HCT116 (cell line): ENCODE measurements around the gene VPS25. TPM values are rescaled to one million over a fixed set of nuclear protein-coding genes. Genes with fewer than 3 reads are reported as not detected.

Experiments
- ATAC-seq: fragments of 200-7000 bp; cut with Tn5 transposase; 2 replicates; pipeline ENCODE4 v1.9.1; 2020; ENCODE audit warnings: mild to moderate bottlenecking, moderate library complexity
- BruUV-seq: library from RNA; stranded (reverse); fragments of 400-500 nt; replicated peaks from 2 replicates; lab custom pipeline; 2021; lab: Mats Ljungman, UMichigan
- CTCF ChIA-PET: fragments of 300-600 bp; sonication (Branson Sonifier 250); formaldehyde crosslinking; loops from one replicate; lab custom pipeline; 2021; ENCODE audit warnings: antibody characterized with exemption; lab: Charles Lee
- POLR2A ChIA-PET: fragments of 300-600, 350-600 bp; sonication (Branson Sonifier 250); formaldehyde crosslinking; loops from one replicate; lab custom pipeline; 2021; ENCODE audit warnings: antibody characterized with exemption; lab: Charles Lee
- RAD21 ChIA-PET, 2 experiments: fragments of 300-600 bp; sonication (Branson Sonifier 250); formaldehyde crosslinking; loops; one replicate each; lab custom pipeline; 2023; ENCODE audit warnings: low total read pairs in 2 of 2; ENCODE audit not compliant: uncharacterized antibody in 2 of 2, unreplicated experiment in 2 of 2, low non-redundant PET in 1 of 2; lab: Charles Lee
- DNase-seq: peaks from one replicate; pipeline ENCODE4 v3.0.0-alpha.2; 2010; ENCODE audit warnings: low read depth, low spot score
- H2AFZ ChIP-seq: fragments of 200-600 bp; shearing (Covaris generic), sonication (generic); 2 replicates; pipeline ENCODE4 v1.6.1; 2017; ENCODE audit warnings: low read depth, mixed run types, mixed read lengths, antibody characterized with exemption, low read length; ENCODE audit not compliant: poor library complexity, severe bottlenecking
- H3K27ac ChIP-seq: 2 replicates; pipeline ENCODE4 v1.5.1; 2012; ENCODE audit warnings: low read depth, low read length
- H3K27me3 ChIP-seq: fragments of 200-600 bp; sonication (generic); 2 replicates; pipeline ENCODE4 v1.6.1; 2016; ENCODE audit warnings: mixed run types, low read length, mixed read lengths; ENCODE audit not compliant: insufficient read depth
- H3K36me3 ChIP-seq, 2 experiments: fragments of 200-500 bp in 1 of 2; fragments of 200-600 bp in 1 of 2; sonication (Bioruptor generic) in 1 of 2; sonication (generic) in 1 of 2; 2 replicates each; pipeline versions ENCODE4 v1.5.1 to v1.6.1; 2014 to 2016; ENCODE audit warnings: low read length in 2 of 2, inconsistent platforms in 1 of 2, mixed read lengths in 1 of 2, mixed run types in 1 of 2; ENCODE audit not compliant: insufficient read depth in 2 of 2, control insufficient read depth in 1 of 2
- H3K4me1 ChIP-seq, 2 experiments: fragments of 200-600 bp in 1 of 2; sonication (generic) in 1 of 2; 2 replicates each; pipeline versions ENCODE4 v1.5.1 to v1.6.1; 2012 to 2017; ENCODE audit warnings: low read length in 2 of 2, inconsistent platforms in 1 of 2, mild to moderate bottlenecking in 1 of 2, mixed read lengths in 1 of 2, mixed run types in 1 of 2, moderate library complexity in 1 of 2; ENCODE audit not compliant: insufficient read depth in 2 of 2, control insufficient read depth in 1 of 2
- H3K4me2 ChIP-seq: fragments of 200-600 bp; sonication (generic); 2 replicates; pipeline ENCODE4 v1.6.1; 2017; ENCODE audit warnings: mixed run types, low read length, mixed read lengths
- H3K4me3 ChIP-seq, 2 experiments: fragments of 200-600 bp in 1 of 2; sonication (generic) in 1 of 2; replicated peaks in 1 of 2; 2 replicates each; pipeline ENCODE4 v1.5.1; 2011 to 2016; ENCODE audit warnings: low read length in 2 of 2, control low read depth in 1 of 2, low read depth in 1 of 2, mild to moderate bottlenecking in 1 of 2, mixed read lengths in 1 of 2, mixed run types in 1 of 2
- H3K79me2 ChIP-seq: fragments of 200-600 bp; sonication (generic); 2 replicates; pipeline ENCODE4 v1.6.1; 2017; ENCODE audit warnings: mild to moderate bottlenecking, mixed run types, low read length, moderate library complexity, mixed read lengths; ENCODE audit not compliant: insufficient read depth
- H3K9ac ChIP-seq: fragments of 200-600 bp; sonication (generic); 2 replicates; pipeline ENCODE4 v1.6.1; 2016; ENCODE audit warnings: low read length, mixed read lengths
- H3K9me2 ChIP-seq: fragments of 200-600 bp; sonication (generic), shearing (Covaris generic); 2 replicates; pipeline ENCODE4 v1.6.1; 2017; ENCODE audit warnings: mixed run types, mild to moderate bottlenecking, moderate library complexity; ENCODE audit not compliant: insufficient read depth
- H3K9me3 ChIP-seq, 2 experiments: fragments of 200-500 bp in 1 of 2; fragments of 200-600 bp in 1 of 2; sonication (Bioruptor generic) in 1 of 2; sonication (generic) in 1 of 2; 2 replicates each; pipeline ENCODE4 v1.6.1; 2014 to 2017; ENCODE audit warnings: low read length in 2 of 2, mixed read lengths in 2 of 2, inconsistent platforms in 1 of 2, low read depth in 1 of 2, mild to moderate bottlenecking in 1 of 2, mixed run types in 1 of 2, moderate library complexity in 1 of 2; ENCODE audit not compliant: control insufficient read depth in 1 of 2, insufficient read depth in 1 of 2
- H4K20me1 ChIP-seq: fragments of 200-600 bp; sonication (generic), shearing (Covaris generic); 2 replicates; pipeline ENCODE4 v1.6.1; 2017; ENCODE audit warnings: mixed run types, mild to moderate bottlenecking, moderate library complexity; ENCODE audit not compliant: insufficient read depth
- CBX3 ChIP-seq: IDR thresholded peaks from 2 replicates; pipeline ENCODE4 v1.6.1; 2012; ENCODE audit warnings: low read depth
- CTCF ChIP-seq, 3 experiments: fragments of 200-600 bp in 1 of 3; sonication (generic) in 1 of 3; IDR thresholded peaks in 2 of 3; conservative IDR thresholded peaks in 1 of 3; 2 replicates each; pipeline ENCODE4 v1.5.1; 2012 to 2017; ENCODE audit warnings: low read depth in 2 of 3, low read length in 2 of 3, antibody characterized with exemption in 1 of 3, borderline replicate concordance in 1 of 3, control low read depth in 1 of 3, mild to moderate bottlenecking in 1 of 3, mixed read lengths in 1 of 3, mixed run types in 1 of 3, moderate library complexity in 1 of 3; ENCODE audit not compliant: insufficient read depth in 1 of 3
- ELF1 ChIP-seq: IDR thresholded peaks from 2 replicates; pipeline ENCODE4 v1.6.1; 2012; ENCODE audit warnings: low read depth, borderline replicate concordance
- FOSL1 ChIP-seq: IDR thresholded peaks from 2 replicates; pipeline ENCODE4 v1.6.1; 2012; ENCODE audit warnings: low read depth
- MAX ChIP-seq: IDR thresholded peaks from 2 replicates; pipeline ENCODE4 v1.6.1; 2012
- POLR2AphosphoS5 ChIP-seq: IDR thresholded peaks from 2 replicates; pipeline ENCODE4 v1.6.1; 2011; ENCODE audit warnings: mild to moderate bottlenecking, low read depth, low read length, moderate library complexity
- REST ChIP-seq: IDR thresholded peaks from 2 replicates; pipeline ENCODE4 v1.6.1; 2012; ENCODE audit warnings: low read depth
- SIN3A ChIP-seq: IDR thresholded peaks from 2 replicates; pipeline ENCODE4 v1.6.1; 2012; ENCODE audit warnings: low read depth
- TCF7L2 ChIP-seq: IDR thresholded peaks from 2 replicates; pipeline ENCODE4 v1.7.0; 2011; ENCODE audit warnings: borderline replicate concordance, inconsistent platforms; ENCODE audit not compliant: insufficient read depth, insufficient read length; ENCODE audit errors: extremely low read depth
- YY1 ChIP-seq: IDR thresholded peaks from 2 replicates; pipeline ENCODE4 v1.6.1; 2011; ENCODE audit warnings: low read length, low read depth, moderate library complexity, mild to moderate bottlenecking; ENCODE audit not compliant: insufficient replicate concordance; ENCODE audit errors: extremely low read depth
- ZBTB33 ChIP-seq: IDR thresholded peaks from 2 replicates; pipeline ENCODE4 v1.6.1; 2011; ENCODE audit warnings: mild to moderate bottlenecking, low read length, moderate library complexity; ENCODE audit not compliant: insufficient replicate concordance; ENCODE audit errors: extremely low read depth
- ZFX ChIP-seq: fragments of 450-650 bp; IDR thresholded peaks from 2 replicates; pipeline ENCODE4 v1.6.1; 2017
- ZNF274 ChIP-seq: fragments of 200-500 bp; sonication (Bioruptor generic); IDR thresholded peaks from 2 replicates; pipeline ENCODE4 v1.6.1; 2014; ENCODE audit warnings: mild to moderate bottlenecking, low read depth, low read length, inconsistent platforms
- intact Hi-C: fragments of 100-400 bp; cut with micrococcal nuclease; formaldehyde crosslinking; loops from 2 replicates; pipeline ENCODE4 v1.10.0; 2022
- total RNA-seq: library from RNA; stranded (reverse); gene quantifications from one replicate; pipeline ENCODE4 v1.2.1, GENCODE V29; 2021; ENCODE audit not compliant: unreplicated experiment
- TF ChIP-seq, protein P1 (sequence below): IDR thresholded peaks from 2 replicates; pipeline ENCODE4 v1.6.1; 2012

VPS25 gene
- total RNA-seq, 1 experiment from 2014 or later, result 57.0 TPM

DNA sequence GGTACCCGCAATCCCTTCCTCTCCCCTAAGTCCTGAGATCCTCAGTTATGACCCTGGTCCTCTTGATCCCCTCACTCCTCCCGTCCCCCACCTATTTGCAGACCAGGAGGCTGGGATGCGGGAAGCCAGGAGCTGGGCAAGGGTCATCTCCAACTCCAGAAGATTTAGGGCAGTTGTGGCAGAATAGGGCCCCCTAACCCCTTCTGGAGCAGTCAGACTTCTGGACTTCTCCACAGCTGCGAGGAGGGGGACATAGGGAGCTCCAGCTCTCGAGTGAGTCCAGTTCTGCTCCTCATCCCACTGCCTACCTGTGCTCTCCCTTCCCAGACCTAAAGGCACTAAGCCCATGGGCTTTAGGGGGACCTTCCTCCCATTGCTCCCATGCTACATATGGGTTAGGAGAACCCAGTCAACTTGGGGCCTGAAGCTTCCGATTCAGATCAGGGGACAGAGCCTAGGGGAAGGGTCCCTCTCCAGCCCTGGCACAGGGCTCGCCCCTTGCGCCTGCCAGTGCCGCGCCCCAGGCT lies 8.5 kb downstream of the VPS25 start:
- no peaks in the 10 kb centered on the region for H3K9me2 ChIP-seq
- H2AFZ ChIP-seq, result no peak overlapping the region
- no peak for ATAC-seq
- no peak overlapping the region for H3K4me3 ChIP-seq
- ChIA-PET POLR2A (no interaction called here), RAD21 (no interaction called here), CTCF (no interaction called here)
- intact Hi-C loops, result no loop called here
- H3K4me1 ChIP-seq, result peaks cover 3 to 20% of the 10 kb centered on the region in 2 experiments; a peak in 3 of 4 replicates
- TF ChIP-seq ZBTB33 (no peak), CTCF (IDR thresholded peaks at IDR 0.05 in 2 of 3, conservative IDR thresholded peaks at IDR 0.05 in 1 of 3; ENCODE audit: borderline replicate concordance in 1 of 3, insufficient read depth in 1 of 3, low read depth in 2 of 3, low read length in 2 of 3) (no peak), MAX (no peak), POLR2AphosphoS5 (no peak), ELF1 (no peak), REST (no peak), FOSL1 (no peak), ZNF274 (no peak), SIN3A (no peak), ZFX (no peak), TCF7L2 (no peak), CBX3 (no peak), YY1 (no peak)
- TF ChIP-seq, protein P1, sequence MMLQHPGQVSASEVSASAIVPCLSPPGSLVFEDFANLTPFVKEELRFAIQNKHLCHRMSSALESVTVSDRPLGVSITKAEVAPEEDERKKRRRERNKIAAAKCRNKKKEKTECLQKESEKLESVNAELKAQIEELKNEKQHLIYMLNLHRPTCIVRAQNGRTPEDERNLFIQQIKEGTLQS, result no peak
- no peak overlapping the region for H3K27ac ChIP-seq
- H3K36me3 ChIP-seq, result peaks cover 10 to 16% of the 10 kb centered on the region in 2 experiments
- H3K79me2 ChIP-seq, result no peaks in the 10 kb centered on the region
- H3K9ac ChIP-seq, result no peak overlapping the region
- DNase-seq, result no peak
- BruUV-seq, result no TSS peak
- H3K27me3 ChIP-seq, result no peaks in the 10 kb centered on the region
- no peaks in the 10 kb centered on the region for H4K20me1 ChIP-seq
- H3K9me3 ChIP-seq, result no peaks in the 10 kb centered on the region
- H3K4me2 ChIP-seq, result no peak overlapping the region
